Liver (tissue), 9 donors: ENCODE measurements around the gene RABGGTA. TPM values are rescaled to one million over a fixed set of nuclear protein-coding genes. Genes with fewer than 3 reads are reported as not detected.

Source experiments
- DNase-seq: peaks from one replicate; pipeline ENCODE4 v3.0.0-alpha.2; 2017; ENCODE audit warnings: low spot score
- H3K27ac ChIP-seq, 2 donors: one replicate each; pipeline ENCODE4 v1.7.0; 2013; ENCODE audit warnings: inconsistent platforms in 2 of 2, low read length in 2 of 2, control low read depth in 1 of 2, low read depth in 1 of 2, mild to moderate bottlenecking in 1 of 2
- H3K27me3 ChIP-seq, 4 donors: one replicate each; pipeline versions ENCODE4 v1.6.1 to v1.7.0; 2013; ENCODE audit warnings: low read length in 3 of 4, inconsistent platforms in 1 of 4, mild to moderate bottlenecking in 1 of 4, moderate library complexity in 1 of 4; ENCODE audit not compliant: control insufficient read depth in 4 of 4, insufficient read depth in 4 of 4
- H3K36me3 ChIP-seq, 4 donors: one replicate each; pipeline versions ENCODE4 v1.6.1 to v1.7.0; 2013; ENCODE audit warnings: low read length in 3 of 4, mild to moderate bottlenecking in 3 of 4, low read depth in 1 of 4, moderate library complexity in 1 of 4; ENCODE audit not compliant: control insufficient read depth in 4 of 4, insufficient read depth in 3 of 4
- H3K4me1 ChIP-seq, 4 donors: one replicate each; pipeline versions ENCODE4 v1.6.1 to v1.7.0; 2013; ENCODE audit warnings: low read length in 3 of 4, mild to moderate bottlenecking in 3 of 4, moderate library complexity in 1 of 4; ENCODE audit not compliant: control insufficient read depth in 4 of 4, insufficient read depth in 4 of 4
- H3K4me3 ChIP-seq, 3 donors: one replicate each; pipeline versions ENCODE4 v1.6.1 to v1.7.0; 2013; ENCODE audit warnings: low read length in 3 of 3, control low read depth in 1 of 3, low read depth in 1 of 3, mild to moderate bottlenecking in 1 of 3
- H3K9ac ChIP-seq, 2 donors: one replicate each; pipeline ENCODE4 v1.7.0; 2013; ENCODE audit warnings: low read length in 2 of 2, mild to moderate bottlenecking in 2 of 2, moderate library complexity in 2 of 2, control low read depth in 1 of 2, low read depth in 1 of 2
- H3K9me3 ChIP-seq, 4 donors: one replicate each; pipeline versions ENCODE4 v1.6.1 to v1.7.0; 2013; ENCODE audit warnings: low read length in 3 of 4; ENCODE audit not compliant: control insufficient read depth in 4 of 4
- FOXA1 ChIP-seq: IDR thresholded peaks from 2 replicates; pipeline ENCODE4 v1.6.1; 2016; ENCODE audit warnings: antibody characterized with exemption
- FOXA2 ChIP-seq: IDR thresholded peaks from 2 replicates; pipeline ENCODE4 v1.6.1; 2016; ENCODE audit warnings: antibody characterized with exemption
- GABPA ChIP-seq, 2 donors: IDR thresholded peaks in 1 of 2; conservative IDR thresholded peaks in 1 of 2; 2 replicates each; pipeline ENCODE4 v1.6.1; 2016; ENCODE audit warnings: antibody characterized with exemption in 2 of 2, mild to moderate bottlenecking in 1 of 2, moderate library complexity in 1 of 2
- HNF4A ChIP-seq, 2 donors: conservative IDR thresholded peaks; 2 replicates each; pipeline ENCODE4 v1.6.1; 2016; ENCODE audit warnings: antibody characterized with exemption in 2 of 2, mild to moderate bottlenecking in 2 of 2
- HNF4G ChIP-seq: IDR thresholded peaks from 2 replicates; pipeline ENCODE4 v1.6.1; 2016; ENCODE audit warnings: antibody characterized with exemption
- NR2F2 ChIP-seq: IDR thresholded peaks from 2 replicates; pipeline ENCODE4 v1.6.1; 2016; ENCODE audit warnings: antibody characterized with exemption
- RAD21 ChIP-seq, 2 donors: IDR thresholded peaks; 2 replicates each; pipeline ENCODE4 v1.6.1; 2016; ENCODE audit warnings: antibody characterized with exemption in 2 of 2, mild to moderate bottlenecking in 2 of 2
- RXRA ChIP-seq, 2 donors: IDR thresholded peaks; 2 replicates each; pipeline ENCODE4 v1.6.1; 2017 to 2018; ENCODE audit warnings: antibody characterized with exemption in 2 of 2, mild to moderate bottlenecking in 1 of 2
- SP1 ChIP-seq: IDR thresholded peaks from 2 replicates; pipeline ENCODE4 v1.6.1; 2018; ENCODE audit warnings: antibody characterized with exemption, mild to moderate bottlenecking
- TAF1 ChIP-seq: conservative IDR thresholded peaks from 2 replicates; pipeline ENCODE4 v1.6.1; 2016; ENCODE audit warnings: antibody characterized with exemption, mild to moderate bottlenecking
- YY1 ChIP-seq: IDR thresholded peaks from 2 replicates; pipeline ENCODE4 v1.6.1; 2016; ENCODE audit warnings: antibody characterized with exemption, mild to moderate bottlenecking
- WGBS: extraction: QIAGEN DNeasy Blood & Tissue Kit; methylation state at CpG from one replicate; pipeline ENCODE4 v1.1.7; 2013; 5-methylcytosine and 5-hydroxymethylcytosine counted together
- polyA plus RNA-seq, 2 donors: library from polyadenylated mRNA; stranded (reverse) in 1 of 2; unstranded in 1 of 2; fragments of 200-250 nt in 1 of 2; fragments of >200 nt in 1 of 2; fragmentation: Nextera tagmentation in 1 of 2; extraction: Ambion mirVana in 1 of 2; gene quantifications; one replicate each; pipeline versions ENCODE4 v1.2.1 to v1.2.3, GENCODE V29; 2013 to 2015
- total RNA-seq, 2 donors: library from RNA; depleted of rRNA; stranded (reverse); fragments of >200 nt; gene quantifications; one replicate each; pipeline ENCODE4 v1.2.3, GENCODE V29; 2014
- TF ChIP-seq, protein P1 (sequence below): IDR thresholded peaks from 2 replicates; pipeline ENCODE4 v1.6.1; 2016; ENCODE audit warnings: antibody characterized with exemption
- TF ChIP-seq, protein P2 (sequence below): IDR thresholded peaks from 2 replicates; pipeline ENCODE4 v1.6.1; 2016; ENCODE audit warnings: antibody characterized with exemption
- TF ChIP-seq, protein P3 (sequence below): IDR thresholded peaks from 2 replicates; pipeline ENCODE4 v1.6.1; 2016; ENCODE audit warnings: antibody characterized with exemption, mild to moderate bottlenecking
- donor health status: healthy.
- donor health status: healthy.
- donor health status: healthy.
- donor health status: healthy.
- donor health status: healthy.

The RABGGTA gene
- total and polyA plus RNA-seq, 4 donors = 7.5 to 19.7 (median 13.2) TPM

DNA sequence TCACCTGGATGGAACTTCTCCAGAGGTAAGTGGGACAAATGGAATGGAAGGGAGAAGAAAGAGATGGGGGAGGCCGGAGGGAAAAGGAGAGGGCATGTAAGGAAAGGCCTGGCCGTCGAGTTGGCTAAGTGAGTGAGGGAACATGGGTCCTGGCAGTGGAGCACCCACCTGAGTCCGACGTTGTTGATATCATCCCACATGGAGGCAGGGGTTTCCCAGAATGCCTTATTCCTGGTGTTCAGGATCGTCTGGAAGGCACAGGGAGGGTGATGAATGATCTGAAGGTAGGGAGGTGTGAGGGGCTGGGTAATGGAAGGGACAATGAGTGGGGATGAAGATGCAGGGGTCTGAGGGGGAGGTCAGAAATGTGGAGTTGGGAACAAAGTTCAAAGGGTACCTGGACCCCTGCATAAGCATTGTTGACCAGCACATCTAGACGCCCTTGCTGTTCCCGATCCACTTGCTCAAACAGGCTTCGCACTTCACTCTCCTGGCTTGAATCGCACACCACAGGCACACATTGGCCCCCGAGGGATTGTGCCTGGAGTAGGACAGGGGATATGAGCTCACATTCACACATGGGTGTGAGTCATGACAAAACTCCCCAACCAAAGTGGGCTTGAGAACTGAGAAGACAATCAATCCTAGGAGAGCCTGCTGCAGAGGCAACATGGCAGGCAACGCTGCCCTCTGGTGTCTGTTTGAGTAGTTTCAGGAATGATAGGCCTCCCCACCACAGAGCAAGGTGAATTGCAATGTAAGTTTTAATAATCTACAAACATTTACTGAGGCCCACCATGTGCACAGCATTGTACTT, 25.2 kb upstream of the RABGGTA start (continued):
- TF ChIP-seq, protein P1, sequence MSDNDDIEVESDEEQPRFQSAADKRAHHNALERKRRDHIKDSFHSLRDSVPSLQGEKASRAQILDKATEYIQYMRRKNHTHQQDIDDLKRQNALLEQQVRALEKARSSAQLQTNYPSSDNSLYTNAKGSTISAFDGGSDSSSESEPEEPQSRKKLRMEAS = no peak
- no peak for TF ChIP-seq GABPA (IDR thresholded peaks at IDR 0.05 in 1 of 2, conservative IDR thresholded peaks at IDR 0.05 in 1 of 2)

DNA sequence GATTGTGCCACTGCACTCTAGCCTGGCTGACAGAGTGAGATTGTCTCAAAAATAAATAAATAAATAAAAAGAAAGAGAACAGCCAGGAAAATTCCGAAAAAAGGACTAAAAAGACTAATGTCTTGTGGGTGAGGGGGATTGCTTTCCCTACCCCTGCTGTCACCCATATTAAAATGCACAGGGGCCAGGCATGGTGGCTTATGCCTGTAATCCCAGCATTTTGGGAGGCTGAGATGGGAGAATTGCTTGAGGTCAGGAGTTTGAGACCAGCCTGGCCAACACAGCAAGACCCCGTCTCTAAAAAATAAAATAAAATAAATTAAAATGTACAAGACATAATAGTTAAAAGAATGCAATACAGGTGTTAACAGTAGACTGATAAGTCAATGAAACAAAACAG, 22.1 kb upstream of the RABGGTA start:
- 88% methylated on average over 2 of the region's 2 CpGs for WGBS
- peaks cover 5 to 39% (median 25%) of the 10 kb centered on the region in 4 donors for H3K36me3 ChIP-seq
- no peak overlapping the region for H3K9ac ChIP-seq
- H3K4me1 ChIP-seq = peaks cover 2 to 60% (median 56%) of the 10 kb centered on the region in 4 donors
- H3K27me3 ChIP-seq = no peaks in the 10 kb centered on the region
- DNase-seq = no peak
- TF ChIP-seq FOXA2 = no peak
- TF ChIP-seq SP1 = no peak
- no peaks in the 10 kb centered on the region for H3K9me3 ChIP-seq
- H3K4me3 ChIP-seq = no peak overlapping the region
- no peak overlapping the region for H3K27ac ChIP-seq

DNA sequence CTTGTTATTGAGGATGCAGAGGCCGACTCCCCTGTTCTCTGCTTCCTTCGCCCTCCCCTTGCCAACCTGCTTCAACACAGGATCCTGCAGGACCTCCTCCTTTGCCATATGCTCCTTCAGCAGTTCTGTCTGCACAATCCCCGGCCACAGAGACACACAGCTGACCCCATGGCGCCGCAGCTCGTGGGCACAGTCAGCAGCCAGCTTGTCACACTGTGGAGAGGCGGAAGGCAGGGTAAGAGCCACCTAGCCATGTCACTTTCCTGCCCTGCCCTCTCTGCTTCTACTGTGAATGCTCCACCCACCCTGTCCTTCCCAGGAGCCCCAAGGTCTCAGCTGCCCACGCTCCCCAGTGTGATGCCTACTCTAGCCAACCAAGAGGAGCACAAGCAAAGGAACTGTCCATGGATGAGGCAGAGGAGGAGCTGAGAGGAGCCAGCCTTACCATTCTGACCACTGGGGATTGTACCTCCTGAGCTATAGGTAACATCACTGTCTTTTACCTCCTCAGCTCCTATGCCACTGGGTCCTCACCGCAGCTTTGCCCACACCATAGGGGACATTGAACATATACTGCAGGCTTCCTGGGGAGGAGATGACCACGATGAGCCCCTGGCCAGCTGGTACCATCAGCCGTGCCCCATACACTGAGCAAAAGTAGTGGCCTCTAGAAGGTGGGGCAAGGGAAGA, 20.9 kb upstream of the RABGGTA start:
- peaks cover 2 to 48% (median 47%) of the 10 kb centered on the region in 4 donors for H3K4me1 ChIP-seq

DNA sequence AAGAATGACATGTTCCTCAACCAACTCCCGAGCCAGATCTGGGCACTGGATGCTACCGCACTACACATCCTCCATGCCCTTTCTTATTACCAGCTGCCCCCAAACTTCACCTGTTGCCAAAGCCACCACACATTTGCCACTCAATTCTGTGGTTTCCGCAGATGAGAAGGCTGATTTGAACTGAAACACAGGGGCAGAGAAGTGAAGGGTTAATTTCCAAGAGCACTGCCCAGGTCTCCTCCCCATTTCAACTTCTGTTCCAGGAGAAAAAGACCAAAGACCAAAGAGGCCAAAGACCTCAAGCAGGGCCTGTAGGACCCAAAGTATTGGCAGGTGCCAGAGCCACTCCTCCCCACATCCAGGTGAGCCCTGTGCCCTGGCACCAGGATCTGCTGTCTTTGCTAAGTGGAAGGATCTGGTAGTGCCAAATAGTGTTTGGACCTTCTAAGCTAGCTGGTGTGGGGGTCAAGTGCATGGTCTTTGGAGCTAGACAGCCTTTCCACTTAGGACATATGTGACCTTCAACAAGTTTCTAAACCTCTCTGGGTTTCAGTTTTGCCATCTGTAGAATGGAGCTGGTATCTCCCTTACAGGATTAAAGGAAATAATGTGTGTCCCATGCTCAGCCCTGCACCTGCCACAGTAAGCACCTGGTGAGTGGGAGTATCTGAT, 20.2 kb upstream of the RABGGTA start:
- DNase-seq = no peak
- 54% methylated on average over 3 of the region's 3 CpGs for WGBS
- H3K27ac ChIP-seq = no peak overlapping the region
- no peak overlapping the region for H3K4me3 ChIP-seq
- peaks cover 5 to 39% (median 25%) of the 10 kb centered on the region in 4 donors for H3K36me3 ChIP-seq
- H3K9me3 ChIP-seq = no peaks in the 10 kb centered on the region
- peaks cover 2 to 41% (median 40%) of the 10 kb centered on the region in 4 donors for H3K4me1 ChIP-seq
- H3K9ac ChIP-seq = no peak overlapping the region
- no peaks in the 10 kb centered on the region for H3K27me3 ChIP-seq
- peak; percentile 70 to 74 for TF ChIP-seq HNF4A (conservative IDR thresholded peaks at IDR 0.05)
- TF ChIP-seq TAF1 = no peak
- TF ChIP-seq, protein P2, sequence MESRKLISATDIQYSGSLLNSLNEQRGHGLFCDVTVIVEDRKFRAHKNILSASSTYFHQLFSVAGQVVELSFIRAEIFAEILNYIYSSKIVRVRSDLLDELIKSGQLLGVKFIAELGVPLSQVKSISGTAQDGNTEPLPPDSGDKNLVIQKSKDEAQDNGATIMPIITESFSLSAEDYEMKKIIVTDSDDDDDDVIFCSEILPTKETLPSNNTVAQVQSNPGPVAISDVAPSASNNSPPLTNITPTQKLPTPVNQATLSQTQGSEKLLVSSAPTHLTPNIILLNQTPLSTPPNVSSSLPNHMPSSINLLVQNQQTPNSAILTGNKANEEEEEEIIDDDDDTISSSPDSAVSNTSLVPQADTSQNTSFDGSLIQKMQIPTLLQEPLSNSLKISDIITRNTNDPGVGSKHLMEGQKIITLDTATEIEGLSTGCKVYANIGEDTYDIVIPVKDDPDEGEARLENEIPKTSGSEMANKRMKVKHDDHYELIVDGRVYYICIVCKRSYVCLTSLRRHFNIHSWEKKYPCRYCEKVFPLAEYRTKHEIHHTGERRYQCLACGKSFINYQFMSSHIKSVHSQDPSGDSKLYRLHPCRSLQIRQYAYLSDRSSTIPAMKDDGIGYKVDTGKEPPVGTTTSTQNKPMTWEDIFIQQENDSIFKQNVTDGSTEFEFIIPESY = no peak
- no peak for TF ChIP-seq RAD21 (IDR thresholded peaks at IDR 0.05)
- TF ChIP-seq SP1 = peak; percentile 63
- TF ChIP-seq HNF4G = peak; percentile 34
- TF ChIP-seq, protein P3, sequence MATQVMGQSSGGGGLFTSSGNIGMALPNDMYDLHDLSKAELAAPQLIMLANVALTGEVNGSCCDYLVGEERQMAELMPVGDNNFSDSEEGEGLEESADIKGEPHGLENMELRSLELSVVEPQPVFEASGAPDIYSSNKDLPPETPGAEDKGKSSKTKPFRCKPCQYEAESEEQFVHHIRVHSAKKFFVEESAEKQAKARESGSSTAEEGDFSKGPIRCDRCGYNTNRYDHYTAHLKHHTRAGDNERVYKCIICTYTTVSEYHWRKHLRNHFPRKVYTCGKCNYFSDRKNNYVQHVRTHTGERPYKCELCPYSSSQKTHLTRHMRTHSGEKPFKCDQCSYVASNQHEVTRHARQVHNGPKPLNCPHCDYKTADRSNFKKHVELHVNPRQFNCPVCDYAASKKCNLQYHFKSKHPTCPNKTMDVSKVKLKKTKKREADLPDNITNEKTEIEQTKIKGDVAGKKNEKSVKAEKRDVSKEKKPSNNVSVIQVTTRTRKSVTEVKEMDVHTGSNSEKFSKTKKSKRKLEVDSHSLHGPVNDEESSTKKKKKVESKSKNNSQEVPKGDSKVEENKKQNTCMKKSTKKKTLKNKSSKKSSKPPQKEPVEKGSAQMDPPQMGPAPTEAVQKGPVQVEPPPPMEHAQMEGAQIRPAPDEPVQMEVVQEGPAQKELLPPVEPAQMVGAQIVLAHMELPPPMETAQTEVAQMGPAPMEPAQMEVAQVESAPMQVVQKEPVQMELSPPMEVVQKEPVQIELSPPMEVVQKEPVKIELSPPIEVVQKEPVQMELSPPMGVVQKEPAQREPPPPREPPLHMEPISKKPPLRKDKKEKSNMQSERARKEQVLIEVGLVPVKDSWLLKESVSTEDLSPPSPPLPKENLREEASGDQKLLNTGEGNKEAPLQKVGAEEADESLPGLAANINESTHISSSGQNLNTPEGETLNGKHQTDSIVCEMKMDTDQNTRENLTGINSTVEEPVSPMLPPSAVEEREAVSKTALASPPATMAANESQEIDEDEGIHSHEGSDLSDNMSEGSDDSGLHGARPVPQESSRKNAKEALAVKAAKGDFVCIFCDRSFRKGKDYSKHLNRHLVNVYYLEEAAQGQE = no peak
- peak; percentile 68 to 74 for TF ChIP-seq RXRA (IDR thresholded peaks at IDR 0.05)
- TF ChIP-seq NR2F2 = no peak
- TF ChIP-seq YY1 = no peak

More for the DNA sequence above, 20.9 kb upstream of the RABGGTA start:
- Histone ChIP-seq H3K27me3 (no peaks in the 10 kb centered on the region), H3K4me3 (no peak overlapping the region), H3K9ac (no peak overlapping the region), H3K9me3 (no peaks in the 10 kb centered on the region), H3K36me3 (peaks cover 5 to 39% (median 25%) of the 10 kb centered on the region in 4 donors), H3K27ac (no peak overlapping the region)
- DNase-seq = no peak
- 85% methylated on average over 11 of the region's 11 CpGs for WGBS
- TF ChIP-seq FOXA1 (no peak), RXRA (IDR thresholded peaks at IDR 0.05) (no peak), HNF4A (conservative IDR thresholded peaks at IDR 0.05) (no peak), RAD21 (IDR thresholded peaks at IDR 0.05) (no peak), GABPA (IDR thresholded peaks at IDR 0.05 in 1 of 2, conservative IDR thresholded peaks at IDR 0.05 in 1 of 2) (no peak)
- TF ChIP-seq, protein P2 = no peak
